ENCODE measurements around the gene ARHGAP42.

The ARHGAP42 gene

GRCh38 chr11:100676901-100677300, 10.2 kb upstream of the ARHGAP42 start:
- POLR2A ChIA-PET (ENCODE audit: low non-redundant PET), result no interaction called here
- TF ChIP-seq, protein P1, sequence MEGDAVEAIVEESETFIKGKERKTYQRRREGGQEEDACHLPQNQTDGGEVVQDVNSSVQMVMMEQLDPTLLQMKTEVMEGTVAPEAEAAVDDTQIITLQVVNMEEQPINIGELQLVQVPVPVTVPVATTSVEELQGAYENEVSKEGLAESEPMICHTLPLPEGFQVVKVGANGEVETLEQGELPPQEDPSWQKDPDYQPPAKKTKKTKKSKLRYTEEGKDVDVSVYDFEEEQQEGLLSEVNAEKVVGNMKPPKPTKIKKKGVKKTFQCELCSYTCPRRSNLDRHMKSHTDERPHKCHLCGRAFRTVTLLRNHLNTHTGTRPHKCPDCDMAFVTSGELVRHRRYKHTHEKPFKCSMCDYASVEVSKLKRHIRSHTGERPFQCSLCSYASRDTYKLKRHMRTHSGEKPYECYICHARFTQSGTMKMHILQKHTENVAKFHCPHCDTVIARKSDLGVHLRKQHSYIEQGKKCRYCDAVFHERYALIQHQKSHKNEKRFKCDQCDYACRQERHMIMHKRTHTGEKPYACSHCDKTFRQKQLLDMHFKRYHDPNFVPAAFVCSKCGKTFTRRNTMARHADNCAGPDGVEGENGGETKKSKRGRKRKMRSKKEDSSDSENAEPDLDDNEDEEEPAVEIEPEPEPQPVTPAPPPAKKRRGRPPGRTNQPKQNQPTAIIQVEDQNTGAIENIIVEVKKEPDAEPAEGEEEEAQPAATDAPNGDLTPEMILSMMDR (conservative IDR thresholded peaks at IDR 0.05; ENCODE audit: low read depth), result no peak
- no peak overlapping the region for H3K27ac ChIP-seq
- CTCF ChIA-PET, result interaction anchor here (0.6 to 0.7 kb wide), 2 partner anchors 195 to 200 kb away, joined by 3 to 4 read pairs; no protein-coding TSS in a partner anchor
- DNase-seq (ENCODE audit: low spot score), result no peak

DNA sequence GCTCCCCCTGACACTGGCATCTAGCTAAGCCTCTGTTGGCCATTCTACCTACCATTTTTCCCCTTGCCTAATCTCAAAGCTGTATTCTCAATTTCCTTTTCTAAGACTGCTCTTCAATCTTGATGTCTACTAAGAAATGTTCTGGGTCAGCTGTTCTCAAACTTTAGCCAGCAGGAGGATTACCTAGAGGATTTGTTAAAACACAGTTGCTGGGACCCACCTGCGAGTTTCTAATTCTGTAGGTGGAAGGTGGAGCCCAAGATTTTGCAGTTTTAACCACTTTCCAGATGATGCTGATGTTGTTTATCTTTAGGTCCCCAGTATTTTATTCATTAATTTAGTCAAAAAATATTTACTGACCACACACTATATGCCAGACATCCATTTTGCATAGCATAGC, 9.3 kb upstream of the ARHGAP42 start:
- no peak for DNase-seq (ENCODE audit: low spot score)
- TF ChIP-seq, protein P1 (conservative IDR thresholded peaks at IDR 0.05; ENCODE audit: low read depth), result no peak
- H3K27ac ChIP-seq, result no peak overlapping the region
- CTCF ChIA-PET, result interaction anchor here (0.7 kb wide), 1 partner anchor 199 kb away, joined by 4 read pairs; no protein-coding TSS in a partner anchor
- POLR2A ChIA-PET (ENCODE audit: low non-redundant PET), result no interaction called here

DNA sequence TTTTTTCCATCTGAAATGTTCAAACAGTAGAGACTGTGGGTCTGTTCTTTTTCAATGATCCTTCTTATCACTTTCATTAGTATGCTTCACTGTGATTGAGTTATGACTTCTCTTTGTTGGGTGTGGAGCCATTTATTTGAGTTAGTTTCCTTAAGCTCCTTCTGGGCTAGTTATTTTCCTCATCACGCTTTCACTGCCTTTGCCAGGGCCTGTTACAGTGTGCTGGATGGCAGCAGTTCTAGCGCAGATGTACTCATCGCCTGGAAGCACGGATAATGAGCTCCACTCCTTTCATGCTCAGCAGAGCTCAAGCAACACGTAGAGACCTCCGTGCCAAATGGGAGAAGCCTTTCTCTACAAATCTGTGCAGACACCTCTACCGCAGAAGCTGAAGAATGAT, 7.0 kb upstream of the ARHGAP42 start:
- DNase-seq (ENCODE audit: low spot score), result no peak
- TF ChIP-seq, protein P1 (conservative IDR thresholded peaks at IDR 0.05; ENCODE audit: low read depth), result no peak
- ChIA-PET POLR2A (ENCODE audit: low non-redundant PET) (no interaction called here), CTCF (interaction anchor here (0.6 kb wide), 3 partner anchors 35 to 198 kb away, joined by 3 to 4 read pairs (median 4); no protein-coding TSS in a partner anchor)
- no peak overlapping the region for H3K27ac ChIP-seq

- POLR2A ChIA-PET (ENCODE audit: low non-redundant PET), result no interaction called here
- CTCF ChIA-PET, result interaction anchor here (0.6 to 1.2 kb wide), 4 partner anchors 137 to 1141 kb away, joined by 3 to 6 read pairs (median 4); no protein-coding TSS in a partner anchor
- TF ChIP-seq, protein P1 (conservative IDR thresholded peaks at IDR 0.05; ENCODE audit: low read depth), result no peak
- no peak overlapping the region for H3K27ac ChIP-seq
- peak; percentile 36 for DNase-seq (ENCODE audit: low spot score)
These were observed 6.0 kb upstream of the ARHGAP42 start for GRCh38 chr11:100681064-100681502.

DNA sequence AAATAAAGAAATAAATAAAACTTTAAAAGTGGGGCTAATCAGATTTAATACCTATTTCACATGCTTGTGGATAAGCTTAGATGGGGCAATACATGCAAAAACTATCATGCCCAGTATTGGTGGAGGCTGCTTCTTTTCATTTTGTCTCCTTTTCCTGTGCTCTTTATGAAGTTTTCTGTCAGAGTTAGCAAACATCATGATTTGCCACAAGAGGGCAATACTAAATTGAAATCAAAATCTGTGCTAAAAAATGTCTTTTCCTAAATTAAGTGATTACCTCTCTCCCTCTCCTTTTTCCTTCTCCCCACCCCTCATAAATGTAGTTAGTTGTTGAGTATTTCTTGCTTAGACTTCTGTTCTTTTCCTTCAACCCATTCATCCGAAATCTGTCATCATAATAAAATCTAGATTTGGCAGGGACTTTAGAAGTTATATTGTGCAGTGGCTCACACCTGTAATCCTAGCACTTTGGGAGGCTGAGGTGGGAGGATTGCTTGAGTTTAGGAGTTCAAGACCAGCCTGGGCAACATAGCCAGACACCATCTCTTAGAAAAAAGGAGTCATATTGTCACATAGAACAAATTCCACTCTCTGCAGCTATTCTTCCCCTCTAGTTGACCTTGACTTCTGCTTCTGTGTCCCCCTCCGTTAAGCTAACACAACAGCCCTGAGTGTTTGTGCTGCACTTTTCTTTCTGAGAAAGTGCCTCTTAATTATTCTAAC, 4.7 kb upstream of the ARHGAP42 start:
- CTCF ChIA-PET, result interaction anchor here (0.7 to 1.0 kb wide), 3 partner anchors 173 to 1331 kb away, joined by 3 to 4 read pairs (median 4); no protein-coding TSS in a partner anchor
- TF ChIP-seq, protein P1 (conservative IDR thresholded peaks at IDR 0.05; ENCODE audit: low read depth), result peak; percentile 29; the same call in 1 of the 2 replicates
- DNase-seq (ENCODE audit: low spot score), result peak; percentile 18
- POLR2A ChIA-PET (ENCODE audit: low non-redundant PET), result no interaction called here
- H3K27ac ChIP-seq, result no peak overlapping the region

DNA sequence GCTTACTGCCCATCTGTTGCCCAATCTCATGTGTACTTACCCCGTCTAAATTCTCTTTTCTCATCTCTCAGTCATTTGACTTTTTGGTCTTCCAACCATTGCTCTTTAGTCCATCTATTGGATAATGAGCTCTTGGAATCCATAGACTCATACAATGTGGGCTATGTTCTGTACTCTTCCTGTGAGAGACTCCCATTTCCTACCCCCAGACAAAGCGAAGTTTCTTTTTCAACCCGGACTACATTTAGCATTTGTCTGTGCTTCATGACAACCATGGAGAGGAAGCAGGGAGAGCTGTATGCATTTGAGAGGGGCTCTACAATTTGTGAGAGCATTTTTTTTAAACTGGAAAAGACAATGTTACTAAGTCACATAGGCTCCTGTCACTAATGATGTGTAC, 4.0 kb upstream of the ARHGAP42 start:
- no peak for DNase-seq (ENCODE audit: low spot score)
- TF ChIP-seq, protein P1 (conservative IDR thresholded peaks at IDR 0.05; ENCODE audit: low read depth), result no peak
- no peak overlapping the region for H3K27ac ChIP-seq
- POLR2A ChIA-PET (ENCODE audit: low non-redundant PET), result no interaction called here
- CTCF ChIA-PET, result interaction anchor here (1.0 kb wide), 1 partner anchor 172 kb away, joined by 4 read pairs; no protein-coding TSS in a partner anchor
